DND-41 (cell line): ENCODE data around the gene SPAST.
"Not testable (repeated sequence)": the region's sequence is repeated elsewhere in the genome, so short reads cannot be mapped to it uniquely, and the experiment has no call there.

Experiments
- ATAC-seq: fragments of 200-7000 bp; cut with Tn5 transposase; 3 replicates; pipeline ENCODE4 v1.9.1; 2021; ENCODE audit warnings: low read depth; ENCODE audit not compliant: insufficient read depth
- DNase-seq: peaks from one replicate; pipeline ENCODE4 v3.0.0-alpha.2; 2020
- H2AFZ ChIP-seq: 2 replicates; pipeline ENCODE4 v1.6.0; 2012; ENCODE audit warnings: low read depth, low read length
- H3K27ac ChIP-seq: 2 replicates; pipeline ENCODE4 v1.5.1; 2012; ENCODE audit warnings: low read length, inconsistent platforms
- H3K27me3 ChIP-seq: fragments of 200-600 bp; sonication (generic); 2 replicates; pipeline ENCODE4 v1.6.0; 2012; ENCODE audit warnings: low read length, mild to moderate bottlenecking, inconsistent platforms; ENCODE audit not compliant: insufficient read depth, poor library complexity
- H3K36me3 ChIP-seq: 2 replicates; pipeline ENCODE4 v1.5.1; 2012; ENCODE audit warnings: low read length, inconsistent platforms; ENCODE audit not compliant: insufficient read depth
- H3K4me1 ChIP-seq: 2 replicates; pipeline ENCODE4 v1.5.1; 2012; ENCODE audit warnings: mild to moderate bottlenecking, low read length; ENCODE audit not compliant: insufficient read depth
- H3K4me2 ChIP-seq: 2 replicates; pipeline ENCODE4 v1.6.0; 2012; ENCODE audit warnings: mild to moderate bottlenecking, moderate library complexity, low read length, inconsistent platforms; ENCODE audit not compliant: insufficient read depth
- H3K4me3 ChIP-seq, 2 experiments: fragments of 200-600 bp in 1 of 2; shearing (Covaris generic) in 1 of 2; 2 replicates each; pipeline ENCODE4 v1.5.1; 2012 to 2016; ENCODE audit warnings: inconsistent platforms in 2 of 2, low read length in 2 of 2, mild to moderate bottlenecking in 2 of 2, low read depth in 1 of 2, moderate library complexity in 1 of 2
- H3K79me2 ChIP-seq: 2 replicates; pipeline ENCODE4 v1.6.0; 2012; ENCODE audit warnings: low read length, inconsistent platforms; ENCODE audit not compliant: insufficient read depth
- H3K9ac ChIP-seq: 2 replicates; pipeline ENCODE4 v1.6.0; 2012; ENCODE audit warnings: low read depth, mild to moderate bottlenecking, inconsistent platforms, low read length, moderate library complexity
- H3K9me3 ChIP-seq: 2 replicates; pipeline ENCODE4 v1.5.1; 2012; ENCODE audit warnings: low read length, moderate library complexity, mild to moderate bottlenecking, inconsistent platforms; ENCODE audit not compliant: insufficient read depth, severe bottlenecking
- H4K20me1 ChIP-seq: 2 replicates; pipeline ENCODE4 v1.6.0; 2012; ENCODE audit warnings: low read length; ENCODE audit not compliant: insufficient read depth
- EZH2 ChIP-seq: IDR thresholded peaks from 3 replicates; pipeline ENCODE4 v1.6.1; 2012; ENCODE audit warnings: borderline replicate concordance, low read depth, mild to moderate bottlenecking, moderate library complexity, low read length, inconsistent platforms; ENCODE audit not compliant: severe bottlenecking
- TF ChIP-seq, protein P1 (sequence below): IDR thresholded peaks from 2 replicates; pipeline ENCODE4 v1.5.1; 2012; ENCODE audit warnings: borderline replicate concordance, low read length, moderate library complexity, mild to moderate bottlenecking; ENCODE audit not compliant: poor library complexity, severe bottlenecking; ENCODE audit errors: extremely low read depth

The SPAST gene

DNA sequence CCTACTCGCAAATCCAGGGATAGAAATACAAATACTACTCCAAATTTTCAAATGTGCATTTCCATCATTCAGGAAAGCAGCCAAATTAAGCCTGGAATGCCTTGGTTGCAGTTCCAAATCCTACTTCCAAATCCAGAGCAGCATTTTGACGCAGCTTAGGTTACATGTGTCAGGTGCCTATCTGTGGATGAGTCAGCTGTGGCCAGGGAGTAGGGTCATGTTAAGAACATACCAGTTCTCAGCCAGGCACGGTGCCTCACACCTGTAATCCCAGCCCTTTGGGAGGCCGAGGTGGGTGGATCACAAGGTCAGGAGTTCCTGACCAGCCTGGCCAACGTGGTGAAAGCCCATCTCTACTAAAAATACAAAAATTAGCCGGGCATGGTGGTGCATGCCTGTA, 119.3 kb downstream of the SPAST start:
- Histone ChIP-seq H3K4me3 (no peak overlapping the region), H3K27ac (no peak overlapping the region), H2AFZ (no peak overlapping the region), H3K79me2 (no peaks in the 10 kb centered on the region), H3K4me2 (no peak overlapping the region), H3K9me3 (no peaks in the 10 kb centered on the region), H3K36me3 (peaks cover 32% of the 10 kb centered on the region), H4K20me1 (no peaks in the 10 kb centered on the region), H3K4me1 (no peaks in the 10 kb centered on the region), H3K9ac (no peak overlapping the region), H3K27me3 (no peaks in the 10 kb centered on the region)
- DNase-seq (no peak), ATAC-seq (no peak)
- no peak for TF ChIP-seq EZH2
- TF ChIP-seq, protein P1, sequence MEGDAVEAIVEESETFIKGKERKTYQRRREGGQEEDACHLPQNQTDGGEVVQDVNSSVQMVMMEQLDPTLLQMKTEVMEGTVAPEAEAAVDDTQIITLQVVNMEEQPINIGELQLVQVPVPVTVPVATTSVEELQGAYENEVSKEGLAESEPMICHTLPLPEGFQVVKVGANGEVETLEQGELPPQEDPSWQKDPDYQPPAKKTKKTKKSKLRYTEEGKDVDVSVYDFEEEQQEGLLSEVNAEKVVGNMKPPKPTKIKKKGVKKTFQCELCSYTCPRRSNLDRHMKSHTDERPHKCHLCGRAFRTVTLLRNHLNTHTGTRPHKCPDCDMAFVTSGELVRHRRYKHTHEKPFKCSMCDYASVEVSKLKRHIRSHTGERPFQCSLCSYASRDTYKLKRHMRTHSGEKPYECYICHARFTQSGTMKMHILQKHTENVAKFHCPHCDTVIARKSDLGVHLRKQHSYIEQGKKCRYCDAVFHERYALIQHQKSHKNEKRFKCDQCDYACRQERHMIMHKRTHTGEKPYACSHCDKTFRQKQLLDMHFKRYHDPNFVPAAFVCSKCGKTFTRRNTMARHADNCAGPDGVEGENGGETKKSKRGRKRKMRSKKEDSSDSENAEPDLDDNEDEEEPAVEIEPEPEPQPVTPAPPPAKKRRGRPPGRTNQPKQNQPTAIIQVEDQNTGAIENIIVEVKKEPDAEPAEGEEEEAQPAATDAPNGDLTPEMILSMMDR = no peak

DNA sequence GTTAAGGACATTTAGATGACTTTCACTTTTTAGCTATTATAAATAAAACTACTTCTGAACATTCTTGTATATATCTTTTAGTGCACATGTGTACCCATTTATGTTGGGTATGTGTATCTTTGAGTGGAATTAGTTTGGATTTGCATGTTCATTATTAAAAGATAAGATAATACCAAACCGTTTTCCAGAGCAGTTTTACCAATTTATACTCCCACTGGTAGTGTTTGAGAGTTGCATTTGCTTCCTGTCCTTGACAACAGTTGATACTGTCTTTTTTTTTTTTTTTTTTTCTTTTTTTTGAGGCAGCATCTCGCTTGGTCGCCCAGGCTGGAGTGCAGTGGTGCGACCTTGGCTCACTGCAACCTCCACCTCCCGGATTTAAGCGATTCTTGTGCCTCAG, 125.7 kb downstream of the SPAST start:
- H2AFZ ChIP-seq = no peak overlapping the region
- peaks cover 37% of the 10 kb centered on the region for H3K36me3 ChIP-seq
- 0 out of 2 replicates have a peak, but pooled peaks cover 4% of the 10 kb centered on the region for H3K79me2 ChIP-seq
- no peak overlapping the region for H3K9ac ChIP-seq
- H4K20me1 ChIP-seq = no peaks in the 10 kb centered on the region
- DNase-seq = no peak
- TF ChIP-seq, protein P1 = no peak
- no peak for TF ChIP-seq EZH2
- no peaks in the 10 kb centered on the region for H3K4me1 ChIP-seq
- no peaks in the 10 kb centered on the region for H3K9me3 ChIP-seq
- no peak for ATAC-seq
- H3K4me2 ChIP-seq = no peak overlapping the region
- H3K27me3 ChIP-seq = no peaks in the 10 kb centered on the region
- no peak overlapping the region for H3K4me3 ChIP-seq
- H3K27ac ChIP-seq = no peak overlapping the region

DNA sequence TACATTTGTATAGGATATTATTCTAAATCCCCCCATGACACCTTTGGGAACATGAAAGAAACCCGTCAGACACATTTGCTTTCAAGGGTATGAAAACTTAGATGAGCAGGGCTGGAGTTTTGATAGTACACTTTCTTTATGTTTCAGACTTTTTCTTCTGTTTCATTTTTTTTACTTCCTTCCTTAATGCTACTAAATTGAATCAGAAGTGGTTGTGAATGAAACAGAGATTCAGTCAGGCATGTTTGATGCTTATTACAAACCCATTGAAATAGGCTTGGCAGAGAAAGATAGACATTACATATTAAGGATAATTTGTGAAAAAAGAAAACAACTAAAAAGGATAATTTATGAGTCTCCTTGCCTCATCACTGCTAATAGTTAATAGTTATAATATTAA, 129.1 kb downstream of the SPAST start:
- ATAC-seq = no peak
- H3K36me3 ChIP-seq = peaks cover 29% of the 10 kb centered on the region

DNA sequence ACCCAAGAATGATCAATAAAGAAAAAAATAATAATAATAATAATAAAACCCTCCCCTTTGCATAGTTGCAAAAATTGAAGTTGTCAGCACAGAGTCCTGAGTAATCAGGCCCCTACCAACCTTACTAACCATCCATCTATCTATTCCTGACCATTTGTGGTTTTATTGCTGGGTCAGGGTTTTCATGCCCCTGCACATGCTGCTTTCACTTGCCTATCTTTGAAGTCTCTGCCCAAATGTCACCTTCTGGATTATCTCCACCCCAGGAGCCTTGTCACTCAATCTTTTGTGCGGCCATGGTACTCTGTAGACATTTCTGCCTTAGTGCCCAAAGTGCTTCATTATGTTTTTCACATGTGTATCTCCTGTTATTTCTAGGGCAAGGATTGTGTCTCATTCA, 137.5 kb downstream of the SPAST start:
- H3K9me3 ChIP-seq = no peaks in the 10 kb centered on the region

More for the DNA sequence above, 129.1 kb downstream of the SPAST start:
- no peaks in the 10 kb centered on the region for H4K20me1 ChIP-seq
- no peaks in the 10 kb centered on the region for H3K4me1 ChIP-seq
- H3K4me3 ChIP-seq = no peak overlapping the region
- H2AFZ ChIP-seq = no peak overlapping the region
- no peaks in the 10 kb centered on the region for H3K27me3 ChIP-seq
- no peak overlapping the region for H3K27ac ChIP-seq
- H3K4me2 ChIP-seq = no peak overlapping the region
- no peaks in the 10 kb centered on the region for H3K9me3 ChIP-seq
- H3K79me2 ChIP-seq = 0 out of 2 replicates have a peak, but pooled peaks cover 4% of the 10 kb centered on the region
- H3K9ac ChIP-seq = no peak overlapping the region
- TF ChIP-seq EZH2 = no peak
- TF ChIP-seq, protein P1 = no peak
- no peak for DNase-seq

DNA sequence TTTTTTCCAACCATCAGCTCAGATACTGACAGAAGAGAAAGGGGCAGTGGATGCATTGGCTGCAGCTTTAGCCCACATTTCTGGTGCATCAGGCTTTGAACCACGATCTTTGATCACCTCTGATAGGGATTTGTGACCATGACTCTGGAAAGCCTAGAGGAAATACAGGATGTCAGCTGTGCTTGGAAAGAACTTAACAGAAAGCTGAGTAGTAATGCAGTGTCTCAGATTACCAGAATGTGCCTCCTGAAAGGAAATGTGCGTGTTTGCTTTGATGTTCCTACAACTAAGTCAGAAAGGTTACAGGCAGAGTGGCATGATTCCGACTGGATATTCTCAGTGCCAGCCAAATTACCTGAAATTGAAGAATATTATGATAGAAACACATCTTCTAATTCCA, 140.1 kb downstream of the SPAST start:
- not testable (repeated sequence) for H3K27ac ChIP-seq, H2AFZ ChIP-seq, H4K20me1 ChIP-seq, H3K27me3 ChIP-seq, ATAC-seq, H3K9me3 ChIP-seq, DNase-seq, H3K9ac ChIP-seq, H3K4me2 ChIP-seq, H3K4me1 ChIP-seq, H3K79me2 ChIP-seq, H3K4me3 ChIP-seq
- H3K36me3 ChIP-seq = peaks cover 24% of the 10 kb centered on the region; the same call in 1 of the 2 replicates

More for the DNA sequence above, 137.5 kb downstream of the SPAST start:
- H3K4me3 ChIP-seq = no peak overlapping the region
- no peaks in the 10 kb centered on the region for H3K79me2 ChIP-seq
- no peak overlapping the region for H3K9ac ChIP-seq
- H2AFZ ChIP-seq = no peak overlapping the region
- peaks cover 36% of the 10 kb centered on the region; the same call in 1 of the 2 replicates for H3K36me3 ChIP-seq
- no peak for DNase-seq
- no peak for ATAC-seq
- no peaks in the 10 kb centered on the region for H4K20me1 ChIP-seq
- TF ChIP-seq, protein P1 = no peak
- no peak for TF ChIP-seq EZH2
- H3K4me2 ChIP-seq = no peak overlapping the region
- H3K27ac ChIP-seq = no peak overlapping the region
- no peaks in the 10 kb centered on the region for H3K27me3 ChIP-seq
- H3K4me1 ChIP-seq = no peaks in the 10 kb centered on the region
